ENCODE measurements around the gene APOC1. TPM values are rescaled to one million over a fixed set of nuclear protein-coding genes. Genes with fewer than 3 reads are reported as not detected.

Gene APOC1
- 3.8 and 18.1 TPM in 2 replicates for total RNA-seq

GRCh38 chr19:44914433-44915206, at the start of gene APOC1:
Gene APOC1 (plus strand): TSS chr19:44914608. CDS start chr19:44914892, 284 bp downstream.

GRCh38 chr19:44891016-44891882, 23.2 kb upstream of the APOC1 start, which contains the start of gene TOMM40:
Gene TOMM40 (plus strand): TSS chr19:44891254. CDS start chr19:44891416, 162 bp downstream.

GRCh38 chr19:44905437-44906160, 8.8 kb upstream of the APOC1 start, which contains the start of gene APOE:
Gene APOE (plus strand): TSS chr19:44905796. CDS start chr19:44906625, 829 bp downstream.

GRCh38 chr19:44942067-44942571, 27.7 kb downstream of the APOC1 start, which contains the start of gene APOC4:
Gene APOC4 (plus strand): TSS chr19:44942237. CDS start chr19:44942278, 41 bp downstream.

GRCh38 chr19:44954649-44955504, 40.5 kb downstream of the APOC1 start, which contains the start of gene CLPTM1:
Gene CLPTM1 (plus strand): TSS chr19:44955380. CDS start chr19:44955396, 16 bp downstream.

Other genes starting within 250 kb of the APOC1 start
- 0.38 and 2.5 TPM in 2 replicates for gene CEACAM19, start 243.1 kb upstream of the APOC1 start, total RNA-seq
- not detected in 2 replicates for gene CEACAM16, start 215.5 kb upstream of the APOC1 start, total RNA-seq
- gene BCL3, start 165.9 kb upstream of the APOC1 start, total RNA-seq: 13.7 and 14.0 TPM in 2 replicates
- 119 and 129 TPM in 2 replicates for gene CBLC, start 136.7 kb upstream of the APOC1 start, total RNA-seq
- 35.2 and 40.1 TPM in 2 replicates for gene BCAM, start 105.5 kb upstream of the APOC1 start, total RNA-seq
- 73.2 and 81.6 TPM in 2 replicates for gene NECTIN2, start 68.3 kb upstream of the APOC1 start, total RNA-seq
- gene TOMM40, start 23.4 kb upstream of the APOC1 start, total RNA-seq: 68.0 and 175 TPM in 2 replicates
- gene APOE, start 8.8 kb upstream of the APOC1 start, total RNA-seq: 74.5 and 195 TPM in 2 replicates
- gene APOC4, start 27.6 kb downstream of the APOC1 start, total RNA-seq: not detected in 2 replicates
- not detected in 2 replicates for gene APOC2, start 31.4 kb downstream of the APOC1 start, total RNA-seq
- 34.9 and 42.5 TPM in 2 replicates for gene CLPTM1, start 40.8 kb downstream of the APOC1 start, total RNA-seq
- 20.6 and 35.7 TPM in 2 replicates for gene RELB, start 86.9 kb downstream of the APOC1 start, total RNA-seq
- gene CLASRP, start 124.4 kb downstream of the APOC1 start, total RNA-seq: 30.8 and 54.7 TPM in 2 replicates
- 0.55 and 2.0 TPM in 2 replicates for gene ZNF296, start 161.9 kb downstream of the APOC1 start, total RNA-seq
- 29.5 and 36.8 TPM in 2 replicates for gene GEMIN7, start 164.7 kb downstream of the APOC1 start, total RNA-seq
- gene PPP1R37, start 178.6 kb downstream of the APOC1 start, total RNA-seq: 28.1 and 30.3 TPM in 2 replicates
- 1.1 and 2.1 TPM in 2 replicates for gene NKPD1, start 246.4 kb downstream of the APOC1 start, total RNA-seq

Measured in hair follicular keratinocyte (primary cell).